Endothelial cell (in vitro differentiated cells): ENCODE measurements around the gene CSF1R. TPM values are rescaled to one million over a fixed set of nuclear protein-coding genes. Genes with fewer than 3 reads are reported as not detected.

ENCODE experiments used
- DNase-seq: peaks from one replicate; pipeline ENCODE4 v3.0.0; 2021; ENCODE audit warnings: low spot score
- H3K27ac Mint-ChIP-seq: one replicate; pipeline ENCODE4 v1.8.0; 2021; ENCODE audit warnings: mixed read lengths, inconsistent platforms; ENCODE audit not compliant: unreplicated experiment
- H3K27me3 Mint-ChIP-seq: one replicate; pipeline ENCODE4 v1.8.0; 2021; ENCODE audit warnings: mild to moderate bottlenecking, moderate library complexity, mixed read lengths, inconsistent platforms; ENCODE audit not compliant: unreplicated experiment
- H3K36me3 Mint-ChIP-seq: one replicate; pipeline ENCODE4 v1.8.0; 2021; ENCODE audit warnings: mild to moderate bottlenecking, low read depth, mixed read lengths, inconsistent platforms; ENCODE audit not compliant: unreplicated experiment
- H3K4me1 Mint-ChIP-seq: one replicate; pipeline ENCODE4 v1.8.0; 2021; ENCODE audit warnings: mild to moderate bottlenecking, mixed read lengths, inconsistent platforms; ENCODE audit not compliant: unreplicated experiment
- H3K4me3 Mint-ChIP-seq: one replicate; pipeline ENCODE4 v1.8.0; 2021; ENCODE audit warnings: mild to moderate bottlenecking, mixed read lengths, inconsistent platforms; ENCODE audit not compliant: unreplicated experiment
- H3K9me3 Mint-ChIP-seq: one replicate; pipeline ENCODE4 v1.8.0; 2021; ENCODE audit warnings: mixed read lengths, inconsistent platforms; ENCODE audit not compliant: unreplicated experiment
- total RNA-seq: library from RNA; stranded (reverse); fragmentation: NEBNext Ultra II Directional; extraction: Animal tissue kit (Norgen Biotek cat#: 25700); gene quantifications from one replicate; pipeline ENCODE4 v1.2.1, GENCODE V29; 2021; ENCODE audit not compliant: unreplicated experiment
- TF ChIP-seq, protein P1 (sequence below): fragments of 200-600 bp; sonication (generic); IDR thresholded peaks from one replicate; pipeline ENCODE4 v1.5.0; 2021; ENCODE audit warnings: antibody characterized with exemption; ENCODE audit not compliant: unreplicated experiment

CSF1R gene
- total RNA-seq, 1 donor from 2014 or later = 2.7 TPM

DNA sequence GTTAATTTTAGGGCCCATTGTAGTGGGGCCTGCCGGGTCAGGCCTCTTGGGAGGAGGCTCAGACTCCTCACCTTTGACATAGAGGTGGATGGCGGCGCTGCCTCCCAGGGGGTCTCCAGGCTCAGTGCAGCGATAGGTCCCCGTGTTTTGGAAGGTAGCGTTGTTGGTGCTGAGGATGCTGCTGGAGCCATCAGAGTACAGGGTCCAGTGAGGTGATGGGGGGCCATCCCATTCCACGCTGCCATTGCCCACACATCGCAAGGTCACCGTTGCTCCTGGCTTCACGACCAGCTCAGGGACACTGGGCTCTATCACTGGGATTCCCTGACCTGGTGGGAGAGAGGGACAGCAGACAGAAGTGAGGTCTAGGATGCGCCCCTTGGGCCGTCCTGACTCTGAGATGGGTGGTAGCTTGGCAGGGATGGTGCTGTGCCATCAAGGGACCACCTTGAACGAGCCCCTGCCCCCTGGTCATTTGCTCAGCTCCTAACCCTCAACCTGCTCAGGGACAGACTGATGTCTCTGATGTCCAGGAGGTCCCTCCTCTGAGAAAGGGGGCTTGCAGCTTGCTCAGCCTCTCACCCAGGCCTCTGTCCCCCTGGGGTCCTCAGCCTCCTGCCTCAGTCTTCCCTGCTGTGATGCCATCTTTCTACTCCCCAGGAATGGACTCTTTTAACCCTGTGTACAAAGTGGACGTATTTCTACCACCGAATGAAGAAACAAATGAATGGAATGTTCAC lies 5.5 kb downstream of the CSF1R start:
- H3K27me3 Mint-ChIP-seq = peaks cover 20% of the 10 kb centered on the region
- H3K4me3 Mint-ChIP-seq = no peak overlapping the region
- no peaks in the 10 kb centered on the region for H3K9me3 Mint-ChIP-seq
- DNase-seq = no peak
- peaks cover 43% of the 10 kb centered on the region for H3K4me1 Mint-ChIP-seq
- H3K36me3 Mint-ChIP-seq = peaks cover 10% of the 10 kb centered on the region
- TF ChIP-seq, protein P1, sequence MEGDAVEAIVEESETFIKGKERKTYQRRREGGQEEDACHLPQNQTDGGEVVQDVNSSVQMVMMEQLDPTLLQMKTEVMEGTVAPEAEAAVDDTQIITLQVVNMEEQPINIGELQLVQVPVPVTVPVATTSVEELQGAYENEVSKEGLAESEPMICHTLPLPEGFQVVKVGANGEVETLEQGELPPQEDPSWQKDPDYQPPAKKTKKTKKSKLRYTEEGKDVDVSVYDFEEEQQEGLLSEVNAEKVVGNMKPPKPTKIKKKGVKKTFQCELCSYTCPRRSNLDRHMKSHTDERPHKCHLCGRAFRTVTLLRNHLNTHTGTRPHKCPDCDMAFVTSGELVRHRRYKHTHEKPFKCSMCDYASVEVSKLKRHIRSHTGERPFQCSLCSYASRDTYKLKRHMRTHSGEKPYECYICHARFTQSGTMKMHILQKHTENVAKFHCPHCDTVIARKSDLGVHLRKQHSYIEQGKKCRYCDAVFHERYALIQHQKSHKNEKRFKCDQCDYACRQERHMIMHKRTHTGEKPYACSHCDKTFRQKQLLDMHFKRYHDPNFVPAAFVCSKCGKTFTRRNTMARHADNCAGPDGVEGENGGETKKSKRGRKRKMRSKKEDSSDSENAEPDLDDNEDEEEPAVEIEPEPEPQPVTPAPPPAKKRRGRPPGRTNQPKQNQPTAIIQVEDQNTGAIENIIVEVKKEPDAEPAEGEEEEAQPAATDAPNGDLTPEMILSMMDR = no peak
- peak overlapping the region; percentile 98 for H3K27ac Mint-ChIP-seq

DNA sequence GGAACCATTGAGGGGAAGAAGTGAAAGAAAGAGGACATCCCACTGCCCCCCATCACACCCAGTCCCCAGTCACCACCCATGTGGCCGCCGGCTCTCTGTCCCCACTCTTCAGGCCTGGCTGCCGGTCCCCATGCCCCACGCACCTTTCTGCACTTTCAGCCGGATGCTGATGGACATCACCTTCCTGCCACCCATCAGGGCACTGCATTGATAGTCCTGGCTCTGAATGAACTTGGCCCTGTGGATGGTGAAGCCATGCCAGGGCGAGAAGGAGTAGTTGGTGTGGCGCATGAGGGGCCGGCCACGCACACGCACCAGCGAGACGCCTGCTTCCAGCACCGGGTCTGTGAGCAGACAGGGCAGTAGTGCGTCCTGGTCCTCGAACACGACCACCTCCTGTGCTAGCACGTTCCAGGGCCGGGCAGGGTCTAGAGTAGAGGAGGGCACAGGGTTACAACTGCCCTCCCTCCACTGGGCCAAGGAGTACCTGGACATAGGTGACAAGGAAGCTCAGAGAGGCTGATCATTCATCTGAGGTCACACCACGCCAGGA lies 6.4 kb downstream of the CSF1R start:
- Mint-ChIP-seq H3K27ac (peak overlapping the region; percentile 5), H3K4me1 (peaks cover 36% of the 10 kb centered on the region), H3K9me3 (no peaks in the 10 kb centered on the region), H3K27me3 (peaks cover 20% of the 10 kb centered on the region), H3K4me3 (no peak overlapping the region), H3K36me3 (peaks cover 10% of the 10 kb centered on the region)
- TF ChIP-seq, protein P1 = no peak
- DNase-seq = no peak

DNA sequence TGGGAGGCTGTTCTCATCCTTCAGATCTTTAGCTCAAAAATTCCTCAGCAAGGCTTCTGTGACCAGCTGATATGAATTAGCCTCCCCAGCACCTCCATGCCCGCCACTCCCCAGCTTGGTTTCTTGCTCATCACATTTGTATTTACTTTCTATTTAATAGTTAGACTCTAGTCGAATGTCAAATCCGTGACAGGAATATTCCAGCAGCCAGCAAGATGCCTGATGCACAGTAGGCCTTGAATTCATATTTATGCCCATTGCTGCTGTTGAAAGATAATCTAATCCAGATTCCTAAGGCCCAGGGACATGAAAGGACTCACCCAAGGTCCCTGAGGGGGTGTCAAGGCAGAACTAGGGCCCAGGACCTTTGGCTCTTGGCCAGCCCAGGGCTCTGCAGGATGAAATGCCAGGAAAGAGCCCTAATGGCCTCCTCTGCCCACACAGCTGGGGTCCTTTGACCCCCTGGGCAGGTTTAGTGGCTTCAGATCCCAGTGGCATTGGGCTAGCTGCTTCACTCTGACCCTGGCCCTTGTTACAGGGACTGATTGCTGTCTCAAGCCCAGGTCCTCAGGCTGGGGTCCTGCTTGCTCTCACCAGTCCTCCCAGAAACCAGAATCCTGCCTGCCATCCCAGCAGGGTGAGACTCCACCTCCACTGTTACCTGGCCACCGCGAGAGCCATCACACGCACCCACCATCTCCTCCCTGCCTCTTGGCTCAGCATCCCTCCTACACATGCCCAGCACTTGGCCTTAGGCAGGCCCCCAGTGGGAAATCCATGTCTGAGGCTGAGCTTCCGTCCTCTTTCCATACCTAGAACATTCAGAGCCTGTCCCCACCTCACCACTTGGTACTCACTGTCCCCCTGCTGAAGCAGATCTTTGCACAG lies 7.3 kb downstream of the CSF1R start:
- peaks cover 36% of the 10 kb centered on the region for H3K4me1 Mint-ChIP-seq
- H3K9me3 Mint-ChIP-seq = no peaks in the 10 kb centered on the region
- H3K27me3 Mint-ChIP-seq = peaks cover 20% of the 10 kb centered on the region
- peak overlapping the region; percentile 57 for H3K27ac Mint-ChIP-seq
- TF ChIP-seq, protein P1 = no peak
- H3K36me3 Mint-ChIP-seq = peaks cover 10% of the 10 kb centered on the region
- H3K4me3 Mint-ChIP-seq = no peak overlapping the region
- DNase-seq = no peak

DNA sequence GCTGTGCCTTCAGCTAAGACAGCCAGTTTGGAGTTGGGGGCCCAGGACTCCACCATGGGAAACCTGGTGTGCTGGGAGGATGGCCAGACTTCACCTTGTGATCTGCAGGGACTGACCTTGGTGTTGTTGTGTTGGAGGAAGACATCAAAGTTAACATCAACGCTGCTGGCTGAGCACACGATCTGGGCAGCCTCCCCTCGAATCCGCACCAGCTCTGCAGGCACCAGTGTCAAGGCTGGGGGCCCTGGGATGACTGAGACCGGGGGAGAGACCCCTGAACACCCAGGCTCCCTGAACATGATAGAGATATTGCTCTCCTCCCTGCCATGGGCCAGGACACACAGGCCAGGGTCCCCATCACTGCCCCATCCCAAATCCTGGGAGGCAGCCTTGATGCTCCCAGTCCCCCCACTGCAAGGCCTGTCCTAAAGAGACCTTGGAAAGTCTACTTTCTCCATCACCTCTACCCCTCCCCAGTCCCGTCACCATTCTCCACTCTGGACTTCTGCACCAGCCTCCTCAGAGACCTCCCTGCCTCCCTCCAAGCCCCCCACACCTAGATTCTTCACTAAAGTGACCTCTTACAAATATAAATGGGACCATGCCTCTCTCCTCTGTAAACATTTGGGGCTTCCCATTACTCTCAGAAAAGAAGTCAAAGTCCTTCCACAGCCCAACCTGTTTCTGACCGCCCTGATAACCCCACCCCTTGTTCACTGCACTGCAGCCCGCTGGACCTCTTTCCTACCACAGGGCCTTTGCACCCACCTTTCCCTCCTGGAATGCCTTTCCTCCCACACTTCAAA lies 8.2 kb downstream of the CSF1R start:
- H3K4me1 Mint-ChIP-seq = peaks cover 27% of the 10 kb centered on the region
- H3K27ac Mint-ChIP-seq = peak overlapping the region; percentile 57
- no peak overlapping the region for H3K4me3 Mint-ChIP-seq
- TF ChIP-seq, protein P1 = no peak
- peaks cover 16% of the 10 kb centered on the region for H3K27me3 Mint-ChIP-seq
- no peaks in the 10 kb centered on the region for H3K9me3 Mint-ChIP-seq
- DNase-seq = no peak
- H3K36me3 Mint-ChIP-seq = peaks cover 10% of the 10 kb centered on the region
